MG63 (cell line): ENCODE data around the gene ACMSD. TPM values are rescaled to one million over a fixed set of nuclear protein-coding genes. Genes with fewer than 3 reads are reported as not detected.

Source experiments
- DNase-seq: peaks from one replicate; pipeline ENCODE4 v3.0.0-alpha.2; 2020
- H3K27me3 ChIP-seq: fragments of 250-450 bp; sonication (Bioruptor Pico); 2 replicates; pipeline ENCODE4 v1.5.1; 2020; ENCODE audit warnings: mild to moderate bottlenecking, moderate library complexity
- H3K36me3 ChIP-seq: fragments of 250-450 bp; sonication (Bioruptor Pico); 2 replicates; pipeline ENCODE4 v1.5.1; 2020; ENCODE audit warnings: mild to moderate bottlenecking, moderate library complexity
- H3K4me3 ChIP-seq: fragments of 250-450 bp; sonication (Bioruptor Pico); 2 replicates; pipeline ENCODE4 v1.5.1; 2020; ENCODE audit warnings: mild to moderate bottlenecking, moderate library complexity
- H3K9me3 ChIP-seq: fragments of 250-450 bp; sonication (Bioruptor Pico); 2 replicates; pipeline ENCODE4 v1.5.1; 2020; ENCODE audit warnings: mild to moderate bottlenecking, moderate library complexity
- total RNA-seq: library from RNA; depleted of rRNA; stranded (reverse); fragments of >200 nt; shearing (Covaris generic); gene quantifications from 2 replicates; pipeline ENCODE4 v1.2.3, GENCODE V29; 2014; ENCODE audit warnings: low replicate concordance; rRNA removed

ACMSD gene
- total RNA-seq, 1 experiment from 2014 or later = not detected

DNA sequence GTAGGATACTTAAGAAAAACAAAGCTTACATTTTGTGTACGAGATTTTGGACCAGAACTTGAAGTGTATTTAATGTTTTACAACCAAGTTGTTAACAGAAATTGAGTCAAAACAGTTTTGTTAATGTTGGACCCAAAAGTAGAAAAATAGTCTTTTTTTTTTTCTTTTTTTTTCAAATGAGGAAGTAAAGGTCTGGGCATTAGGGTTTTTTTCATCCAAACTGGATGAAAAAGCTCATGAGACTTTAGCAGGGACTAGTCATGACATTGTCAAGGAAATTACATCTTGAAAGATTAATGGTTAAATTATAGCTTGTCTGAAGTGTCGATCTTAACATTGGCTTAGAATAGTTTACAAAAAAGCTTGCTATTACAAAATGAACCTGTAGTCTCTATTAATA lies 112.5 kb downstream of the ACMSD start:
- no peak for DNase-seq
- Histone ChIP-seq H3K27me3 (no peaks in the 10 kb centered on the region), H3K4me3 (no peak overlapping the region), H3K9me3 (no peaks in the 10 kb centered on the region), H3K36me3 (peaks cover 72% of the 10 kb centered on the region)

Other genes with a start within 250 kb of the ACMSD start
- not detected in 2 replicates for gene TMEM163, start 119.6 kb upstream of the ACMSD start, total RNA-seq
- 9.0 and 11.2 TPM in 2 replicates for gene CCNT2, start 80.2 kb downstream of the ACMSD start, total RNA-seq
- not detected in 2 replicates for gene MAP3K19, start 208.8 kb downstream of the ACMSD start, total RNA-seq
- 57.3 and 57.9 TPM in 2 replicates for gene RAB3GAP1, start 213.7 kb downstream of the ACMSD start, total RNA-seq